Duodenal mucosa (tissue), 2 donors: ENCODE data around the gene ZNF813.
"Not testable (repeated sequence)": the region's sequence is repeated elsewhere in the genome, so short reads cannot be mapped to it uniquely, and the experiment has no call there.

Source experiments
- H3K27ac ChIP-seq: one replicate; pipeline ENCODE4 v1.7.0; 2013; ENCODE audit warnings: low read depth, low read length
- H3K27me3 ChIP-seq, 2 donors: one replicate each; pipeline ENCODE4 v1.7.0; 2013; ENCODE audit warnings: low read length in 2 of 2, control low read depth in 1 of 2; ENCODE audit not compliant: insufficient read depth in 2 of 2, control insufficient read depth in 1 of 2
- H3K36me3 ChIP-seq, 2 donors: one replicate each; pipeline ENCODE4 v1.7.0; 2013; ENCODE audit warnings: low read length in 2 of 2, control low read depth in 1 of 2; ENCODE audit not compliant: insufficient read depth in 2 of 2, control insufficient read depth in 1 of 2
- H3K4me1 ChIP-seq, 2 donors: one replicate each; pipeline ENCODE4 v1.7.0; 2013; ENCODE audit warnings: low read length in 2 of 2, control low read depth in 1 of 2; ENCODE audit not compliant: insufficient read depth in 2 of 2, control insufficient read depth in 1 of 2
- H3K4me3 ChIP-seq, 2 donors: one replicate each; pipeline ENCODE4 v1.7.0; 2013; ENCODE audit warnings: low read length in 2 of 2, low read depth in 1 of 2
- H3K9ac ChIP-seq, 2 donors: one replicate each; pipeline ENCODE4 v1.7.0; 2013; ENCODE audit warnings: low read length in 2 of 2, low read depth in 1 of 2
- H3K9me3 ChIP-seq, 2 donors: one replicate each; pipeline ENCODE4 v1.7.0; 2013; ENCODE audit warnings: low read length in 2 of 2, control low read depth in 1 of 2; ENCODE audit not compliant: control insufficient read depth in 1 of 2

Gene ZNF813

GRCh38 chr19:53506728-53507127 lies 39.2 kb downstream of the ZNF813 start:
- peaks cover 0 to 5% of the 10 kb centered on the region in 2 donors for H3K9me3 ChIP-seq
- no peaks in the 10 kb centered on the region for H3K4me1 ChIP-seq
- no peaks in the 10 kb centered on the region for H3K27me3 ChIP-seq
- no peak overlapping the region for H3K4me3 ChIP-seq
- no peak overlapping the region for H3K27ac ChIP-seq
- H3K9ac ChIP-seq = no peak overlapping the region
- no peaks in the 10 kb centered on the region for H3K36me3 ChIP-seq

GRCh38 chr19:53507523-53508442 lies 40.2 kb downstream of the ZNF813 start:
- Histone ChIP-seq H3K9ac (no peak overlapping the region), H3K9me3 (peaks cover 0 to 5% of the 10 kb centered on the region in 2 donors), H3K4me3 (no peak overlapping the region), H3K4me1 (no peaks in the 10 kb centered on the region), H3K27me3 (no peaks in the 10 kb centered on the region), H3K27ac (no peak overlapping the region), H3K36me3 (no peaks in the 10 kb centered on the region)

- Histone ChIP-seq H3K4me1 (no peaks in the 10 kb centered on the region), H3K9ac (no peak overlapping the region), H3K27ac (no peak overlapping the region), H3K9me3 (peaks cover 0 to 5% of the 10 kb centered on the region in 2 donors), H3K27me3 (no peaks in the 10 kb centered on the region), H3K36me3 (no peaks in the 10 kb centered on the region), H3K4me3 (no peak overlapping the region)
Measured at GRCh38 chr19:53509443-53509842, 41.9 kb downstream of the ZNF813 start.

GRCh38 chr19:53509845-53510244 lies 42.3 kb downstream of the ZNF813 start:
- H3K36me3 ChIP-seq = no peaks in the 10 kb centered on the region
- no peaks in the 10 kb centered on the region for H3K27me3 ChIP-seq
- no peak overlapping the region for H3K9ac ChIP-seq
- H3K4me1 ChIP-seq = no peaks in the 10 kb centered on the region
- no peak overlapping the region for H3K4me3 ChIP-seq
- no peak overlapping the region for H3K27ac ChIP-seq
- H3K9me3 ChIP-seq = peaks cover 0 to 5% of the 10 kb centered on the region in 2 donors

- no peaks in the 10 kb centered on the region for H3K9me3 ChIP-seq
- no peaks in the 10 kb centered on the region for H3K36me3 ChIP-seq
- no peak overlapping the region for H3K9ac ChIP-seq
- no peak overlapping the region for H3K27ac ChIP-seq
- H3K4me3 ChIP-seq = no peak overlapping the region
- no peaks in the 10 kb centered on the region for H3K27me3 ChIP-seq
- H3K4me1 ChIP-seq = no peaks in the 10 kb centered on the region
Measured at GRCh38 chr19:53511357-53511756, 43.8 kb downstream of the ZNF813 start.

GRCh38 chr19:53511933-53512374 lies 44.4 kb downstream of the ZNF813 start:
- Histone ChIP-seq H3K27ac (no peak overlapping the region), H3K9ac (no peak overlapping the region)

GRCh38 chr19:53515047-53515446 lies 47.5 kb downstream of the ZNF813 start:
- H3K4me1 ChIP-seq, H3K4me3 ChIP-seq, H3K9ac ChIP-seq, H3K27ac ChIP-seq, H3K36me3 ChIP-seq, H3K27me3 ChIP-seq: not testable (repeated sequence)
- H3K9me3 ChIP-seq = peaks cover 3 to 14% of the 10 kb centered on the region in 2 donors

More at GRCh38 chr19:53511933-53512374, 44.4 kb downstream of the ZNF813 start:
- Histone ChIP-seq H3K4me3 (no peak overlapping the region), H3K9me3 (no peaks in the 10 kb centered on the region), H3K36me3 (no peaks in the 10 kb centered on the region), H3K27me3 (no peaks in the 10 kb centered on the region), H3K4me1 (no peaks in the 10 kb centered on the region)

- peaks cover 3 to 20% of the 10 kb centered on the region in 2 donors for H3K9me3 ChIP-seq
- H3K4me3 ChIP-seq = no peak overlapping the region
- no peak overlapping the region for H3K27ac ChIP-seq
- H3K36me3 ChIP-seq = no peaks in the 10 kb centered on the region
- no peaks in the 10 kb centered on the region for H3K27me3 ChIP-seq
- H3K9ac ChIP-seq = no peak overlapping the region
- peaks cover 5 to 9% of the 10 kb centered on the region in 2 donors for H3K4me1 ChIP-seq
Measured at GRCh38 chr19:53517114-53517741, 49.7 kb downstream of the ZNF813 start.

- H3K36me3 ChIP-seq = no peaks in the 10 kb centered on the region
- H3K27ac ChIP-seq = no peak overlapping the region
- H3K27me3 ChIP-seq = no peaks in the 10 kb centered on the region
Measured at GRCh38 chr19:53518121-53518520, 50.6 kb downstream of the ZNF813 start.

GRCh38 chr19:53518716-53519115 lies 51.2 kb downstream of the ZNF813 start:
- no peaks in the 10 kb centered on the region for H3K27me3 ChIP-seq
- peaks cover 3 to 20% of the 10 kb centered on the region in 2 donors for H3K9me3 ChIP-seq
- no peak overlapping the region for H3K4me3 ChIP-seq
- no peak overlapping the region for H3K9ac ChIP-seq
- H3K36me3 ChIP-seq = no peaks in the 10 kb centered on the region
- peaks cover 5 to 9% of the 10 kb centered on the region in 2 donors for H3K4me1 ChIP-seq
- H3K27ac ChIP-seq = no peak overlapping the region

More at GRCh38 chr19:53518121-53518520, 50.6 kb downstream of the ZNF813 start:
- Histone ChIP-seq H3K9ac (no peak overlapping the region), H3K4me3 (no peak overlapping the region), H3K4me1 (peaks cover 5 to 9% of the 10 kb centered on the region in 2 donors), H3K9me3 (peaks cover 3 to 20% of the 10 kb centered on the region in 2 donors)
